Measurements from ENCODE around the gene HSPA9.

HSPA9 gene

DNA sequence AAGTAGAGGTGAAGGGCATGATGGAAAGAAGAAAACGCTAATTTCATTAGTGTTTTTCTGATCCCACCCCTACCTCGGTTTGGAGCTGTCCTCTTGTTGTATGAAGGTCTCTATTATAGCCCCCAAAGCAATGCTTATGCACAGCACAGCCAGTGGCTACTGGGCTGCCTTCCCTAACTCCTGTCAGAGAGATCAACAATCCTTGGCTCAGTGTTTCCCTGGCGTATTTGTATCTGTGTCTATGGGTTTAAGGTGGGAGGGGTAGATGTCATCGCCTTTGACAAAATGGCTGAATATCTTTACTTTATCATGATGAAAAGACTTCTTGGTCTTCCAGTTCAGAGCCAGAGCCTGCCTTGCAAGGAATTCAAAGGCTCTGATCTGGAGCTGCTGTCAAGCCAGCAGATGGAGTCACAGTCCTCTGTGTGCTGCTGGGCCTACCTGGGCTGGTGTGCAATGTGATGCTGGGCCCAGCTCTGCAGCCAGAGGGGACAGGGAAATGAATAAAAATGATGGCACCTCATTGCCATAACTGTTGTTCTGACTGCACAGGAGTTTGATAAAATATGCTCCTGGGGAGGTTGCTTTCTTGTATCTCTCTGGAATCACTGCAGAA, 20.1 kb upstream of the HSPA9 start:
- no peaks in the 10 kb centered on the region for H3K27me3 ChIP-seq (ENCODE audit: control insufficient read depth, insufficient read depth, low read length)
- no peak for DNase-seq (ENCODE audit: low read depth, low spot score)
- no peaks in the 10 kb centered on the region for H3K9me3 ChIP-seq (ENCODE audit: control insufficient read depth, insufficient read depth, low read length)
- H3K27ac ChIP-seq (ENCODE audit: low read length), result no peak overlapping the region
- H3K4me3 ChIP-seq (ENCODE audit: low read length), result no peak overlapping the region
- H3K4me1 ChIP-seq (ENCODE audit: control insufficient read depth, insufficient read depth, low read length), result no peaks in the 10 kb centered on the region
- no CpG with 5 or more reads among the region's 4 CpGs for whole genome bisulfite sequencing (ENCODE audit: insufficient coverage, insufficient read length)
- H3K36me3 ChIP-seq (ENCODE audit: control insufficient read depth, insufficient read depth, low read length), result no peaks in the 10 kb centered on the region

DNA sequence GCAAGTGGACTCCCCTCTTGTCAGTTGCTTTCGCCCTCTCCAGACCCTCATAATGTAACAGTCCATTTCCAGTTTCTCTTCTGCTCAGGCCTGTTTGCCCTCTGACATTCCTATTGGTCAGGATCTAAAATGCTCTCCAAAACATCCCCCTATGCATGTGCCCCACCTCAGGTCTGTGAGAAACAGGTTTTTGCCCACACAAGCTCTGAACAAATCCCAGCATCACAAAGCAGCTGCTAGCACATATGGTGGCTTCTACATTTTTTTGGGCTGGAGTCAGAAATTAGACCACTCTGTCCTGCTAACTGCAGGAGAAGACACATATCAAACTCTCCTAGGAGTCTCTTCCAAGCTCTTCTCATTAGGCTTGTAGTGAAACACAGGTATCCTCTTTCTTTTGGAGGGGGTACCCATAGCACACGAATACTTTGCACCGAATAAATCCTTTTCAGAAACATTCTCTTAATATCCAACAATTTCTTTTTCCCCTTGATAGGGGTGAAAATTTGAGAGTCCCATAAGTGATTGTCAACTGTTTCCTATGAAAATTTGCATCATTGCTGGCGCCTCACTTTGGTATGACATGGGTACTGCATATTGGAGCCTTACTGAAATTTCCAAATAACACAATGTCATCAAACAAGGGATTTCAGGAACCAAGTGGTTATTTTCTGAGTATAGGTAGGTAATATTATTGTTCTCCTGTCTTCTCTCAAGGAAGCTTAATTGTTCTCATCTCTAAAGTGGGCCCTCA, 19.3 kb upstream of the HSPA9 start:
- no peaks in the 10 kb centered on the region for H3K27me3 ChIP-seq (ENCODE audit: control insufficient read depth, insufficient read depth, low read length)
- H3K4me3 ChIP-seq (ENCODE audit: low read length), result no peak overlapping the region
- no CpG with 5 or more reads among the region's 4 CpGs for WGBS (ENCODE audit: insufficient coverage, insufficient read length)
- no peak for DNase-seq (ENCODE audit: low read depth, low spot score)
- no peaks in the 10 kb centered on the region for H3K36me3 ChIP-seq (ENCODE audit: control insufficient read depth, insufficient read depth, low read length)
- H3K27ac ChIP-seq (ENCODE audit: low read length), result no peak overlapping the region
- no peaks in the 10 kb centered on the region for H3K4me1 ChIP-seq (ENCODE audit: control insufficient read depth, insufficient read depth, low read length)
- no peaks in the 10 kb centered on the region for H3K9me3 ChIP-seq (ENCODE audit: control insufficient read depth, insufficient read depth, low read length)

GRCh38 chr5:138588013-138588788, 13.0 kb upstream of the HSPA9 start:
- H3K27me3 ChIP-seq (ENCODE audit: control insufficient read depth, insufficient read depth, low read length), result no peaks in the 10 kb centered on the region
- no peaks in the 10 kb centered on the region for H3K4me1 ChIP-seq (ENCODE audit: control insufficient read depth, insufficient read depth, low read length)
- H3K4me3 ChIP-seq (ENCODE audit: low read length), result no peak overlapping the region
- no peaks in the 10 kb centered on the region for H3K36me3 ChIP-seq (ENCODE audit: control insufficient read depth, insufficient read depth, low read length)
- no peak overlapping the region for H3K27ac ChIP-seq (ENCODE audit: low read length)
- DNase-seq (ENCODE audit: low read depth, low spot score), result no peak
- WGBS (ENCODE audit: insufficient coverage, insufficient read length), result no CpG with 5 or more reads among the region's 2 CpGs
- H3K9me3 ChIP-seq (ENCODE audit: control insufficient read depth, insufficient read depth, low read length), result no peaks in the 10 kb centered on the region

GRCh38 chr5:138585157-138585556, 10.0 kb upstream of the HSPA9 start:
- no peak overlapping the region for H3K4me3 ChIP-seq (ENCODE audit: low read length)
- no peaks in the 10 kb centered on the region for H3K27me3 ChIP-seq (ENCODE audit: control insufficient read depth, insufficient read depth, low read length)
- no peaks in the 10 kb centered on the region for H3K4me1 ChIP-seq (ENCODE audit: control insufficient read depth, insufficient read depth, low read length)
- H3K27ac ChIP-seq (ENCODE audit: low read length), result no peak overlapping the region
- H3K9me3 ChIP-seq (ENCODE audit: control insufficient read depth, insufficient read depth, low read length), result no peaks in the 10 kb centered on the region
- no peak for DNase-seq (ENCODE audit: low read depth, low spot score)
- no peaks in the 10 kb centered on the region for H3K36me3 ChIP-seq (ENCODE audit: control insufficient read depth, insufficient read depth, low read length)

DNA sequence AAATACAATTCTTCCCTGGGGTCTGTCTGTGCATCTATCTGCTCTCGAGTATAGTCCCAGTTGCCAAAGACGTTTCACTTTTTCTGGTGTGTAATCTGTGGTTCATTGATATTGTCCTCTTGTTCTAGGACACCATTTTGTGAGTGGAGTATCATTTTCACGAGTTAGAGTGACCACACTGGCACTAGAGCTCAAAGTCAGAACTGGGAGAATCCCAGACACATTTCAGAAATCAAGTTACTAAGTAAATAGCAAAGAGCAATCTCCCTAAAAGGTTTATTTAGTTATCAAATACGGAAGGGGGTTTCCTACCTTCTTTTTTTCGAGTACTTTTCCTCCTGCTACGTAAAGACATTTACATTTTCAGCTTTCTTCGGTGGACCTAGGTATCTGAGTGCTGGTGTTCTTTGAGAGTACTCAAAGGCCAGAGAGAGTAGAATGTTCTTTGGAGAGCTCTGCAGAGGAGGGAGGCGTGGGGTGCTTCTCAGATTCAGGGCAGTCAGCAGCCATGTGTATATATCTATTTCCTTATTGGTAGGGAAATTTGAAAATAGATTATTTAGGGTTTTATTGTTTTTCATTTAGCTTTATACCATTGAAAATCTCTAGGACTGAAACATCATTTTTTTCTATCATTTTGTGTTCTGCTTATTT, 8.9 kb upstream of the HSPA9 start:
- no peak overlapping the region for H3K27ac ChIP-seq (ENCODE audit: low read length)
- no peak for DNase-seq (ENCODE audit: low read depth, low spot score)
- H3K36me3 ChIP-seq (ENCODE audit: control insufficient read depth, insufficient read depth, low read length), result no peaks in the 10 kb centered on the region
- no peak overlapping the region for H3K4me3 ChIP-seq (ENCODE audit: low read length)
- H3K4me1 ChIP-seq (ENCODE audit: control insufficient read depth, insufficient read depth, low read length), result no peaks in the 10 kb centered on the region
- no peaks in the 10 kb centered on the region for H3K27me3 ChIP-seq (ENCODE audit: control insufficient read depth, insufficient read depth, low read length)
- no CpG with 5 or more reads among the region's 8 CpGs for WGBS (ENCODE audit: insufficient coverage, insufficient read length)
- H3K9me3 ChIP-seq (ENCODE audit: control insufficient read depth, insufficient read depth, low read length), result no peaks in the 10 kb centered on the region

DNA sequence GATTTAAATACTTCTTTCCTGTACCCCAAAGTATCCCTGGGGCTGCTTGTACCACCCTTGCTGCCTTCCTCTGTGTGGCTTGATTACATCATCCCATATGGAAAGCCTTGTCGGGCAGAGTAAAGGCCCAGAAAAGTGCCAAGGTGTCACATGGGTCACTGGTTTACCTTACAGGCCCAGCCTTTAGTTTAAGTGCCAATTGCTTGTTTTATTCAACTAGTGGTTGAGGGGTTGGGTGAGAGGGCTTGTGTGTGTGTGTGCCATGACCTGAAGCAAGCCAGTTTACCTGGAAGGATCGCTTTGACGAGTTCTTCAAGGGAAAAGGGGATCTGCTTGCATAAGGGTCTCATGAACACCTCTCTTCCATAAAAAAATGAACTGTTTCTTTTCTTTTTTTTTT, 7.8 kb upstream of the HSPA9 start:
- no CpG with 5 or more reads among the region's 3 CpGs for WGBS (ENCODE audit: insufficient coverage, insufficient read length)
- no peak overlapping the region for H3K27ac ChIP-seq (ENCODE audit: low read length)

DNA sequence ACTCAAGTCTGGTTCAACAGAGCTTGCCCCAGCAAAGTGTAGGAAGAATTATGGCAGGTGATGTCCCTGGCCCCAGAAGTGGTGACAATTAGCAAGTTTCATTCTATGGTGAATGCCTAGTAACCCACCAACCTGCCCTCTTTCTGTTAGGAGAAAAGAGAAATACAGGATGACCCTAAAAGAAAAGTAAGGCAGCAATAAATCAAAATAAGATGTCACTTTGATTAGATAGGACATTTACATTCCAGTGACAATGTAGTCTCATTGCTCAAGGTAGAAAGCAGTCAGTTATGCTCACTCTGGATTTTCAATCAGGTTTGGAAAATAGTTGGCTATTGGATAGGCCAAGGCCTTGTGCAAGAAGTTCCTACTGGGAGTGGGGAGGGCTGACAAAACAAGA, 5.6 kb upstream of the HSPA9 start:
- H3K27ac ChIP-seq (ENCODE audit: low read length), result no peak overlapping the region
- no peaks in the 10 kb centered on the region for H3K9me3 ChIP-seq (ENCODE audit: control insufficient read depth, insufficient read depth, low read length)
- DNase-seq (ENCODE audit: low read depth, low spot score), result no peak
- H3K36me3 ChIP-seq (ENCODE audit: control insufficient read depth, insufficient read depth, low read length), result no peaks in the 10 kb centered on the region
- H3K4me3 ChIP-seq (ENCODE audit: low read length), result no peak overlapping the region
- H3K27me3 ChIP-seq (ENCODE audit: control insufficient read depth, insufficient read depth, low read length), result no peaks in the 10 kb centered on the region
- H3K4me1 ChIP-seq (ENCODE audit: control insufficient read depth, insufficient read depth, low read length), result no peaks in the 10 kb centered on the region

More for the DNA sequence above, 7.8 kb upstream of the HSPA9 start:
- Histone ChIP-seq H3K4me1 (ENCODE audit: control insufficient read depth, insufficient read depth, low read length) (no peaks in the 10 kb centered on the region), H3K9me3 (ENCODE audit: control insufficient read depth, insufficient read depth, low read length) (no peaks in the 10 kb centered on the region), H3K4me3 (ENCODE audit: low read length) (no peak overlapping the region), H3K27me3 (ENCODE audit: control insufficient read depth, insufficient read depth, low read length) (no peaks in the 10 kb centered on the region), H3K36me3 (ENCODE audit: control insufficient read depth, insufficient read depth, low read length) (no peaks in the 10 kb centered on the region)
- no peak for DNase-seq (ENCODE audit: low read depth, low spot score)

- no CpG with 5 or more reads among the region's 2 CpGs for WGBS (ENCODE audit: insufficient coverage, insufficient read length)
- DNase-seq (ENCODE audit: low read depth, low spot score), result no peak
- Histone ChIP-seq H3K9me3 (ENCODE audit: control insufficient read depth, insufficient read depth, low read length) (no peaks in the 10 kb centered on the region), H3K27ac (ENCODE audit: low read length) (no peak overlapping the region), H3K4me1 (ENCODE audit: control insufficient read depth, insufficient read depth, low read length) (no peaks in the 10 kb centered on the region), H3K27me3 (ENCODE audit: control insufficient read depth, insufficient read depth, low read length) (no peaks in the 10 kb centered on the region), H3K4me3 (ENCODE audit: low read length) (no peak overlapping the region), H3K36me3 (ENCODE audit: control insufficient read depth, insufficient read depth, low read length) (no peaks in the 10 kb centered on the region)
Observed at GRCh38 chr5:138580001-138580400, 4.8 kb upstream of the HSPA9 start.

DNA sequence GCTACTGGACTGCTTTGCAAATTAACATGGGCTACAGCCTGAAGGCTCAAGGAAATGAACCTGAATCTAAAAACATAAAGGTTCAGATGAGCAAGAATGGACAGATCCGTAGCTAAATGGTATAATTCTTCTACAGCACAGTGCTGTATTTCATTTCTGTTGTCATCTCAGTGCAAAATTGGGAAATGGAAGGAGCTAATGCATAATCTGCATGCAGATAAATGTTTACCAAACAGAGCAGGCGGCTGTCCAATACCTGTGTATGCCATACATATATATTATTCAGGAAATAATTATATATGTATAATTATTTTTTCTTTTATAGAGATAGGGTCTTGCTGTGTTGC, 4.3 kb upstream of the HSPA9 start:
- Histone ChIP-seq H3K9me3 (ENCODE audit: control insufficient read depth, insufficient read depth, low read length) (no peaks in the 10 kb centered on the region), H3K27ac (ENCODE audit: low read length) (no peak overlapping the region), H3K4me1 (ENCODE audit: control insufficient read depth, insufficient read depth, low read length) (no peaks in the 10 kb centered on the region), H3K27me3 (ENCODE audit: control insufficient read depth, insufficient read depth, low read length) (no peaks in the 10 kb centered on the region), H3K4me3 (ENCODE audit: low read length) (no peak overlapping the region), H3K36me3 (ENCODE audit: control insufficient read depth, insufficient read depth, low read length) (no peaks in the 10 kb centered on the region)
- DNase-seq (ENCODE audit: low read depth, low spot score), result no peak
- no CpG with 5 or more reads among the region's 2 CpGs for WGBS (ENCODE audit: insufficient coverage, insufficient read length)

DNA sequence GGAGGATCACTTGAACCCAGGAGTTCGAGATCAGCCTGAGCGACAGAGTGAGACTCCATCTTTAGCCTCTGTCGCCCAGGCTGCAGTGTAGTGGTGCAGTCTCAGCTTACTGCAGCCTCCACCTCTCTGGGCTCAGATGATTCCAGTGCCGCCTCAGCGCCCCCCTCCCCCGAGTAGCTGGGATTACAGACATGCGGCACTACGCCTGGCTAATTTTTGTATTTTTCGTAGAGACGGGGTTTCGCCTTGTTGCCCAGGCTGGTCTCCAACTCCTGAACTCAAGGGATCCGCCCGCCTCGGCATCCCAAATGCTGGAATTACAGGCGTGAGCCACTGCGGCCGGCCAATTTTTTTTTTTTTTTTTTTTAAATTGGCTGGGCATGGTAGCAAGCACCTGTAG, 2.3 kb upstream of the HSPA9 start:
- DNase-seq (ENCODE audit: low read depth, low spot score), result no peak
- Histone ChIP-seq H3K9me3 (ENCODE audit: control insufficient read depth, insufficient read depth, low read length) (no peaks in the 10 kb centered on the region), H3K27me3 (ENCODE audit: control insufficient read depth, insufficient read depth, low read length) (no peaks in the 10 kb centered on the region), H3K4me1 (ENCODE audit: control insufficient read depth, insufficient read depth, low read length) (no peaks in the 10 kb centered on the region), H3K4me3 (ENCODE audit: low read length) (no peak overlapping the region), H3K27ac (ENCODE audit: low read length) (no peak overlapping the region), H3K36me3 (ENCODE audit: control insufficient read depth, insufficient read depth, low read length) (peaks cover 2% of the 10 kb centered on the region; the same call in 1 of the 2 replicates)
- WGBS (ENCODE audit: insufficient coverage, insufficient read length), result no CpG with 5 or more reads among the region's 17 CpGs

Measured in iPS DF 6.9 (cell line).